Caco-2 (cell line): Measurements from ENCODE around the gene EPHB2. TPM values are rescaled to one million over a fixed set of nuclear protein-coding genes. Genes with fewer than 3 reads are reported as not detected.
A peak's percentile ranks its signal among the peaks of the same experiment; 100 is the strongest.

Experiments used
- BruUV-seq: library from RNA; stranded (reverse); fragments of 400-500 nt; replicated peaks from 2 replicates; lab custom pipeline; 2021; lab: Mats Ljungman, UMichigan
- CTCF ChIA-PET: fragments of 300-600 bp; sonication (Branson Sonifier 250); formaldehyde crosslinking; loops from one replicate; lab custom pipeline; 2022; ENCODE audit warnings: antibody characterized with exemption; lab: Charles Lee
- POLR2A ChIA-PET: fragments of 300-600 bp; sonication (Branson Sonifier 250); formaldehyde crosslinking; loops from one replicate; lab custom pipeline; 2022; ENCODE audit warnings: antibody characterized with exemption; lab: Charles Lee
- DNase-seq, 2 experiments: peaks; one replicate each; pipeline versions ENCODE4 v3.0.0 to v3.0.0-alpha.2; 2020 to 2022
- H3K27me3 ChIP-seq: replicated peaks from 2 replicates; pipeline ENCODE4 v1.6.0; 2011; ENCODE audit warnings: low read length; ENCODE audit not compliant: control insufficient read depth, insufficient read depth
- H3K36me3 ChIP-seq: 2 replicates; pipeline ENCODE4 v1.5.1; 2011; ENCODE audit warnings: low read length; ENCODE audit not compliant: control insufficient read depth, insufficient read depth
- H3K4me1 ChIP-seq: fragments of 250-450 bp; sonication (Bioruptor Pico); 2 replicates; pipeline ENCODE4 v1.5.1; 2020; ENCODE audit warnings: mild to moderate bottlenecking
- H3K4me3 ChIP-seq: 2 replicates; pipeline ENCODE4 v1.5.1; 2011; ENCODE audit warnings: low read depth, mild to moderate bottlenecking, control low read depth, low read length
- H3K9me3 ChIP-seq: fragments of 250-450 bp; sonication (Bioruptor Pico); 2 replicates; pipeline ENCODE4 v1.5.1; 2020; ENCODE audit warnings: mild to moderate bottlenecking, moderate library complexity
- H3K27ac Mint-ChIP-seq: one replicate; pipeline ENCODE4 v1.8.0; 2022; ENCODE audit warnings: mixed read lengths; ENCODE audit not compliant: unreplicated experiment
- H3K27me3 Mint-ChIP-seq: one replicate; pipeline ENCODE4 v1.8.0; 2022; ENCODE audit warnings: mixed read lengths; ENCODE audit not compliant: insufficient read depth, unreplicated experiment
- H3K36me3 Mint-ChIP-seq: one replicate; pipeline ENCODE4 v1.8.0; 2022; ENCODE audit warnings: mild to moderate bottlenecking, mixed read lengths; ENCODE audit not compliant: insufficient read depth, unreplicated experiment
- H3K4me1 Mint-ChIP-seq: one replicate; pipeline ENCODE4 v1.8.0; 2022; ENCODE audit warnings: low read depth, mixed read lengths; ENCODE audit not compliant: unreplicated experiment
- H3K4me3 Mint-ChIP-seq: one replicate; pipeline ENCODE4 v1.8.0; 2022; ENCODE audit warnings: mild to moderate bottlenecking, moderate library complexity, mixed read lengths; ENCODE audit not compliant: unreplicated experiment
- H3K9me3 Mint-ChIP-seq: one replicate; pipeline ENCODE4 v1.8.0; 2022; ENCODE audit warnings: mixed read lengths; ENCODE audit not compliant: unreplicated experiment
- CTCF ChIP-seq, 2 experiments: fragments of 200-600 bp in 1 of 2; IDR thresholded peaks; 1 replicate in 1 of 2; 2 replicates in 1 of 2; pipeline versions ENCODE4 v1.5.1 to v1.8.0; 2011 to 2022; ENCODE audit warnings: antibody characterized with exemption in 1 of 2, control low read depth in 1 of 2, inconsistent platforms in 1 of 2, low read depth in 1 of 2, low read length in 1 of 2, mild to moderate bottlenecking in 1 of 2, moderate library complexity in 1 of 2; ENCODE audit not compliant: insufficient read depth in 1 of 2, severe bottlenecking in 1 of 2, unreplicated experiment in 1 of 2
- intact Hi-C: fragments of 100-400 bp; cut with micrococcal nuclease; formaldehyde crosslinking; loops from one replicate; pipeline ENCODE4 v1.10.0; 2022; ENCODE audit not compliant: unreplicated experiment
- total RNA-seq: library from RNA; stranded (reverse); gene quantifications from 2 replicates; pipeline ENCODE4 v1.2.3, GENCODE V29; 2022

Gene EPHB2
- total RNA-seq, 1 experiment from 2014 or later: 30.1 TPM

- ChIA-PET POLR2A (no interaction called here), CTCF (interaction anchor here (1.2 kb wide), 2 partner anchors 184 to 214 kb away, joined by 8 to 12 read pairs; no protein-coding TSS in a partner anchor)
- intact Hi-C loops: loop anchor here (1.0 kb wide), 2 partner anchors 184 to 214 kb away; no protein-coding TSS in a partner anchor
- no peak for TF ChIP-seq CTCF (IDR thresholded peaks at IDR 0.05; ENCODE audit: insufficient read depth in 1 of 2, low read depth in 1 of 2, low read length in 1 of 2, severe bottlenecking in 1 of 2, unreplicated experiment in 1 of 2)
- H3K4me1 Mint-ChIP-seq: no peaks in the 10 kb centered on the region
- no TSS peak for BruUV-seq
- Histone ChIP-seq H3K36me3 (no peaks in the 10 kb centered on the region), H3K4me3 (no peak overlapping the region), H3K4me1 (no peaks in the 10 kb centered on the region), H3K27me3 (no peaks in the 10 kb centered on the region), H3K9me3 (no peaks in the 10 kb centered on the region)
- no peak overlapping the region for H3K27ac Mint-ChIP-seq
- no peak overlapping the region for H3K4me3 Mint-ChIP-seq
- H3K9me3 Mint-ChIP-seq: no peaks in the 10 kb centered on the region
- H3K36me3 Mint-ChIP-seq: peaks cover 7% of the 10 kb centered on the region
- DNase-seq: no peak
- H3K27me3 Mint-ChIP-seq: no peaks in the 10 kb centered on the region
These were observed 177.9 kb downstream of the EPHB2 start for GRCh38 chr1:22888320-22889075.

GRCh38 chr1:22889213-22889827 is 178.7 kb downstream of the EPHB2 start:
- TF ChIP-seq CTCF (IDR thresholded peaks at IDR 0.05; ENCODE audit: insufficient read depth in 1 of 2, low read depth in 1 of 2, low read length in 1 of 2, severe bottlenecking in 1 of 2, unreplicated experiment in 1 of 2): peak; percentile 58 to 86
- no TSS peak for BruUV-seq
- H3K4me3 ChIP-seq: no peak overlapping the region
- CTCF ChIA-PET: interaction anchor here (1.2 kb wide), 2 partner anchors 185 to 215 kb away, joined by 8 to 12 read pairs; no protein-coding TSS in a partner anchor
- Mint-ChIP-seq H3K36me3 (peaks cover 7% of the 10 kb centered on the region), H3K9me3 (no peaks in the 10 kb centered on the region), H3K4me3 (no peak overlapping the region), H3K27me3 (no peaks in the 10 kb centered on the region), H3K4me1 (no peaks in the 10 kb centered on the region), H3K27ac (no peak overlapping the region)
- no peaks in the 10 kb centered on the region for H3K9me3 ChIP-seq
- POLR2A ChIA-PET: no interaction called here
- intact Hi-C loops: loop anchor here (1.0 kb wide), 2 partner anchors 185 to 215 kb away; no protein-coding TSS in a partner anchor
- H3K27me3 ChIP-seq: no peaks in the 10 kb centered on the region
- no peaks in the 10 kb centered on the region for H3K4me1 ChIP-seq
- DNase-seq: peak in 1 of 2 experiments; percentile 23
- no peaks in the 10 kb centered on the region for H3K36me3 ChIP-seq

GRCh38 chr1:22892789-22893188 is 182.2 kb downstream of the EPHB2 start:
- Mint-ChIP-seq H3K36me3 (peaks cover 4% of the 10 kb centered on the region), H3K27ac (no peak overlapping the region), H3K4me3 (no peak overlapping the region), H3K4me1 (no peaks in the 10 kb centered on the region), H3K9me3 (no peaks in the 10 kb centered on the region), H3K27me3 (no peaks in the 10 kb centered on the region)
- H3K4me3 ChIP-seq: no peak overlapping the region
- no peaks in the 10 kb centered on the region for H3K4me1 ChIP-seq
- ChIA-PET CTCF (no interaction called here), POLR2A (no interaction called here)
- H3K27me3 ChIP-seq: no peaks in the 10 kb centered on the region
- DNase-seq: no peak
- no peaks in the 10 kb centered on the region for H3K9me3 ChIP-seq
- no TSS peak for BruUV-seq
- H3K36me3 ChIP-seq: no peaks in the 10 kb centered on the region
- TF ChIP-seq CTCF (IDR thresholded peaks at IDR 0.05; ENCODE audit: insufficient read depth in 1 of 2, low read depth in 1 of 2, low read length in 1 of 2, severe bottlenecking in 1 of 2, unreplicated experiment in 1 of 2): no peak
- intact Hi-C loops: no loop called here
